Aorta (tissue), 5 donors: Measurements from ENCODE around the gene DSG4. TPM values are rescaled to one million over a fixed set of nuclear protein-coding genes. Genes with fewer than 3 reads are reported as not detected.

Experiments used
- ATAC-seq: fragments of 200-7000 bp; cut with Tn5 transposase; one replicate; pipeline ENCODE4 v1.9.1; 2022; ENCODE audit warnings: moderate library complexity; ENCODE audit not compliant: low FRiP score
- DNase-seq, 2 donors: peaks; one replicate each; pipeline ENCODE4 v3.0.0-alpha.2; 2020
- H3K27ac ChIP-seq, 2 donors: one replicate each; pipeline ENCODE4 v1.5.1; 2013; ENCODE audit warnings: low read length in 2 of 2, mild to moderate bottlenecking in 2 of 2, moderate library complexity in 2 of 2, control low read depth in 1 of 2, inconsistent platforms in 1 of 2, low read depth in 1 of 2
- H3K27me3 ChIP-seq, 2 donors: one replicate each; pipeline ENCODE4 v1.6.1; 2013; ENCODE audit warnings: control low read depth in 1 of 2, low read length in 1 of 2, mild to moderate bottlenecking in 1 of 2, moderate library complexity in 1 of 2; ENCODE audit not compliant: insufficient read depth in 2 of 2, control insufficient read depth in 1 of 2
- H3K36me3 ChIP-seq, 2 donors: one replicate each; pipeline ENCODE4 v1.6.1; 2013; ENCODE audit warnings: control low read depth in 1 of 2, low read length in 1 of 2, mild to moderate bottlenecking in 1 of 2; ENCODE audit not compliant: insufficient read depth in 2 of 2, control insufficient read depth in 1 of 2
- H3K4me1 ChIP-seq, 2 donors: one replicate each; pipeline ENCODE4 v1.6.1; 2013; ENCODE audit warnings: low read length in 2 of 2, control low read depth in 1 of 2, mild to moderate bottlenecking in 1 of 2, moderate library complexity in 1 of 2; ENCODE audit not compliant: insufficient read depth in 2 of 2, control insufficient read depth in 1 of 2
- H3K4me3 ChIP-seq, 2 donors: one replicate each; pipeline ENCODE4 v1.5.1; 2013; ENCODE audit warnings: low read length in 2 of 2, control low read depth in 1 of 2, mild to moderate bottlenecking in 1 of 2
- H3K9me3 ChIP-seq: one replicate; pipeline ENCODE4 v1.6.1; 2013; ENCODE audit warnings: mild to moderate bottlenecking, low read length; ENCODE audit not compliant: control insufficient read depth
- WGBS, 2 donors: extraction: QIAGEN DNeasy Blood & Tissue Kit; methylation state at CpG; one replicate each; pipeline ENCODE4 v1.1.7; 2013; 5-methylcytosine and 5-hydroxymethylcytosine counted together
- intact Hi-C, 2 donors: fragments of 100-400 bp; cut with DNase I; formaldehyde crosslinking; loops; one replicate each; pipeline versions ENCODE4 v1.14.2 to v1.15.0; 2022
- polyA plus RNA-seq, 2 donors: library from polyadenylated mRNA; stranded (reverse); fragments of 200-250 nt; gene quantifications; one replicate each; pipeline ENCODE4 v1.2.3, GENCODE V29; 2013
- total RNA-seq, 2 donors: library from RNA; stranded (reverse); fragmentation: NEBNext Ultra II Directional; extraction: Animal tissue kit (Norgen Biotek cat#: 25700); gene quantifications; one replicate each; pipeline ENCODE4 v1.2.1, GENCODE V29; 2021
- donor health status: healthy with polysubstance abuse.
- donor health status: Bipolar disorder and iron deficiency.
- donor health status: DM: no; HTN: no; CAD: no.
- donor health status: DM: no; HTN: no; CAD: no.
- donor health status: DM: yes; HTN: yes; CAD: no.

Gene DSG4
- total and polyA plus RNA-seq, 4 donors: not detected

GRCh38 chr18:31432316-31432715 lies 55.7 kb downstream of the DSG4 start:
- Histone ChIP-seq H3K9me3 (peaks cover 3% of the 10 kb centered on the region), H3K27me3 (no peaks in the 10 kb centered on the region), H3K4me1 (no peaks in the 10 kb centered on the region), H3K4me3 (no peak overlapping the region), H3K27ac (no peak overlapping the region), H3K36me3 (no peaks in the 10 kb centered on the region)
- DNase-seq: no peak
- ATAC-seq: no peak
- intact Hi-C loops: loop anchor here in 1 of 2 donors (1.0 kb wide), 1 partner anchor 9 kb away; no protein-coding TSS in a partner anchor
- WGBS, 2 donors: 78 to 87% methylated on average over 1 of the region's 1 CpG

GRCh38 chr18:31436825-31437224 lies 60.2 kb downstream of the DSG4 start:
- 76 to 77% methylated on average over 3 of the region's 3 CpGs for WGBS, 2 donors
- Histone ChIP-seq H3K27ac (no peak overlapping the region), H3K9me3 (peaks cover 3% of the 10 kb centered on the region), H3K4me3 (no peak overlapping the region), H3K27me3 (no peaks in the 10 kb centered on the region), H3K4me1 (no peaks in the 10 kb centered on the region), H3K36me3 (no peaks in the 10 kb centered on the region)
- intact Hi-C loops: no loop called here
- DNase-seq (no peak), ATAC-seq (no peak)

GRCh38 chr18:31438402-31438801 lies 61.8 kb downstream of the DSG4 start:
- Histone ChIP-seq H3K36me3 (no peaks in the 10 kb centered on the region), H3K4me1 (no peaks in the 10 kb centered on the region), H3K27me3 (no peaks in the 10 kb centered on the region), H3K27ac (no peak overlapping the region), H3K9me3 (peaks cover 3% of the 10 kb centered on the region), H3K4me3 (no peak overlapping the region)
- 87% methylated on average over 2 of the region's 2 CpGs for WGBS, 2 donors
- intact Hi-C loops: no loop called here
- ATAC-seq (no peak), DNase-seq (no peak)

GRCh38 chr18:31439807-31440325 lies 63.3 kb downstream of the DSG4 start:
- no peak overlapping the region for H3K4me3 ChIP-seq
- H3K9me3 ChIP-seq: peaks cover 2% of the 10 kb centered on the region
- ATAC-seq: no peak
- no peaks in the 10 kb centered on the region for H3K4me1 ChIP-seq
- intact Hi-C loops: no loop called here
- H3K27me3 ChIP-seq: no peaks in the 10 kb centered on the region
- WGBS, 2 donors: 76 to 86% methylated on average over 6 of the region's 6 CpGs
- H3K27ac ChIP-seq: no peak overlapping the region
- H3K36me3 ChIP-seq: no peaks in the 10 kb centered on the region
- no peak for DNase-seq

GRCh38 chr18:31440787-31441186 lies 64.2 kb downstream of the DSG4 start:
- ATAC-seq (no peak), DNase-seq (no peak)
- Histone ChIP-seq H3K4me1 (no peaks in the 10 kb centered on the region), H3K4me3 (no peak overlapping the region), H3K36me3 (no peaks in the 10 kb centered on the region), H3K9me3 (peaks cover 2% of the 10 kb centered on the region), H3K27ac (no peak overlapping the region), H3K27me3 (no peaks in the 10 kb centered on the region)
- intact Hi-C loops: no loop called here
- 92 to 93% methylated on average over 6 of the region's 6 CpGs for WGBS, 2 donors

GRCh38 chr18:31441493-31441892 lies 64.9 kb downstream of the DSG4 start:
- intact Hi-C loops: no loop called here
- ATAC-seq (no peak), DNase-seq (no peak)
- Histone ChIP-seq H3K27ac (no peak overlapping the region), H3K36me3 (no peaks in the 10 kb centered on the region), H3K9me3 (peaks cover 2% of the 10 kb centered on the region), H3K4me1 (no peaks in the 10 kb centered on the region), H3K27me3 (no peaks in the 10 kb centered on the region), H3K4me3 (no peak overlapping the region)
- 58 to 62% methylated on average over 4 of the region's 4 CpGs for WGBS, 2 donors

- DNase-seq: no peak
- Histone ChIP-seq H3K9me3 (no peaks in the 10 kb centered on the region), H3K4me3 (no peak overlapping the region), H3K4me1 (no peaks in the 10 kb centered on the region), H3K27ac (no peak overlapping the region), H3K27me3 (no peaks in the 10 kb centered on the region), H3K36me3 (no peaks in the 10 kb centered on the region)
- ATAC-seq: no peak
- intact Hi-C loops: no loop called here
- WGBS, 2 donors: 12 to 19% methylated on average over 2 of the region's 2 CpGs
Measured at GRCh38 chr18:31444142-31444541, 67.6 kb downstream of the DSG4 start.

- Histone ChIP-seq H3K9me3 (no peaks in the 10 kb centered on the region), H3K4me1 (no peaks in the 10 kb centered on the region), H3K27me3 (no peaks in the 10 kb centered on the region), H3K36me3 (no peaks in the 10 kb centered on the region), H3K27ac (no peak overlapping the region), H3K4me3 (no peak overlapping the region)
- intact Hi-C loops: no loop called here
- no peak for ATAC-seq
- DNase-seq: no peak
Measured at GRCh38 chr18:31445908-31446307, 69.3 kb downstream of the DSG4 start.

GRCh38 chr18:31446854-31447253 lies 70.3 kb downstream of the DSG4 start:
- DNase-seq: no peak
- 36 to 46% methylated on average over 3 of the region's 3 CpGs for WGBS, 2 donors
- no peak for ATAC-seq
- Histone ChIP-seq H3K4me3 (no peak overlapping the region), H3K36me3 (no peaks in the 10 kb centered on the region), H3K4me1 (no peaks in the 10 kb centered on the region), H3K27me3 (no peaks in the 10 kb centered on the region), H3K9me3 (no peaks in the 10 kb centered on the region), H3K27ac (no peak overlapping the region)
- intact Hi-C loops: no loop called here
